Measurements from ENCODE around the gene PATJ.
"Not testable (repeated sequence)": the region's sequence is repeated elsewhere in the genome, so short reads cannot be mapped to it uniquely, and the experiment has no call there.

Gene PATJ

DNA sequence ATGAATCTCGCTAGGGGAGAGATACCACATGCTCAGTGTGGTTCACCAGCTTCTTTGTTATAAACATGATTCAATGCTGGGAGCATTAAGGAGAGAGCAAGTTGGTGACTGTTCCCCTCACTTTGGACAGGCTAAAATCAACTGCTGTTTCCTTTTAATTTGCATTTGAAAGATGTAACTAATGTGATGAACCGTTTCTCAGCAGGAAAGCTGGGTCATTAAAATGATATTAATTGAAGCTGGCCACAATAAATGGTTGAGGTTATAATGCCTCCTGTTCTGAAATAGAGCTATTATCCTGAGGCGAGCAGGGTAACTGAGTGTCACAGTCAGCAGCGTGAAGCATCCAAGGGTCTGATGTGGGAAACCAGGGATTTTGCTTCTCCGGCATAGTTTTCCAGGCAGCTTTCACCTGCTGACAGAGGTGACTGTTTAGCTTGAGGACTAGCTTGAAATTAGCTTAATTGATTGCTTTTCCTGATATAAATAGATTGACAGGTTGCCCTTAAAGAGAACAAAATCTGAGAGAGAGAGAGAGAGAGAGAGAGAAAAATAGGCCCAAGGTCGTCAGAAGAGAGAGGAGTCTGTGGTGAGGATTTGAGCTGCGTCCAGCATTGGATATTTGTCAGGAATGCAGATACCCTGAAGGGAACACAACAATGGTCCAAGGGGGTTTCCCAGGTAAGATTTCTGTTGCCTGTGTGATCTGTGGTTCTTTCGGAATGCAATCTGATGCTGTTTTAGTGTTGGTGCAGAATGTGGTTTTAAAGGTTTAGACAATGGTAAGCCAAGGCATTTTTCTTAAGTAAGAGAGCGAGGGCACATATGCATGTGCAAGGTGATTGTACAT, 209.7 kb downstream of the PATJ start:
- no peak for DNase-seq

DNA sequence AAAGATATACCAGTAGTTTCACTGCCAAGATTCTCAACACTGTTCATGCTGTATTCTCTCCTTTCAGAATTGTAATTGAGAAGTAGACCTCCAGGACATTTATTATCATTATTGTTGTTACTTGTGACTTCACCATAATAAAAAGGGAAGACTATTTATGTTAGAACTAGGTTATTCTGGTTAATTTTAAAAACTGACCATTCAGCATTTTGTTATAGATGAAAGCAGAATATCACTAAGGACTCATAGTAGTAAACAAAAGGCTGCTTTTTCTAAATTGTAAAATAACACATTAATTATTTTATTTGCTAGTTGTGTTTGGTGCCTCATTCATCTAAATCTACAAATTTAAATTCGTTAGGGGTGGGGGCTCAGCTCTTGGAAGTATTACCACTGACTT, 210.4 kb downstream of the PATJ start:
- DNase-seq = no peak

GRCh38 chr1:61953076-61953789, 211.0 kb downstream of the PATJ start:
- no peak for DNase-seq

DNA sequence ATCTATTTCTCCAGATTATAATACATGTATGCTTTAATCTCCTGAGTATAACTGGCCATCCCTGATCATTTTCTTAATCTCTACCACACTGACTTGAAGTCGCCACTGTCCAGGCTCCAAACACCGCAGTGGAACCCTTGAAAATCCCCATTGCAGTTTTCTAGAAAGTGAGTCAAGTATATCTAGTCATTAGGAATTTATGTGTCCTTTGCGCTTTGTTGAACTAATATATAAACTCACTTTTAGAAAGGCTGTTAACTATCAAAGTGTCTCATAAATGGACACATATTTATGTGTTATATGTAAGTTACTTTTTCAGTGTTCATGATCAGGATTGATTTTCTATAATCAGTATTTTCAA, 211.5 kb downstream of the PATJ start:
- no peak for DNase-seq

DNA sequence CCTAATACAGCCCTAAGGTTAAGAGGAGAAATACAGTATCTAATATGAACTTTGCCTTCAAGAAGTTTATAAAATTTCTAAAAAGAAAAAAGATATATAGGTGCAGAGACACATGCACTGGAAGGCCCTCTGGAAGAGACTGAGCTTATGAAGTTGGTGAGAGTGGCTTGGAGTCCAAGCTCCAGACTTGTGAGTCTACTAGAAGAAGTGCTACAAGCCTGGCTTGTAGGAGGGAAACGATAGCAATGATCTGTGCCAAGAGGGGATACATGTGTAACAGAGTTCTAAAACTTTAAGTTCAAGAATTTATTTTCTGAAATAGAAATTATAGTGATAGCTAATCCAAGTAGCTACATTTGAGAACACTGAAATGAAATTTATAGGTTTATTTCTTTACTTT, 213.0 kb downstream of the PATJ start:
- no peak for DNase-seq

DNA sequence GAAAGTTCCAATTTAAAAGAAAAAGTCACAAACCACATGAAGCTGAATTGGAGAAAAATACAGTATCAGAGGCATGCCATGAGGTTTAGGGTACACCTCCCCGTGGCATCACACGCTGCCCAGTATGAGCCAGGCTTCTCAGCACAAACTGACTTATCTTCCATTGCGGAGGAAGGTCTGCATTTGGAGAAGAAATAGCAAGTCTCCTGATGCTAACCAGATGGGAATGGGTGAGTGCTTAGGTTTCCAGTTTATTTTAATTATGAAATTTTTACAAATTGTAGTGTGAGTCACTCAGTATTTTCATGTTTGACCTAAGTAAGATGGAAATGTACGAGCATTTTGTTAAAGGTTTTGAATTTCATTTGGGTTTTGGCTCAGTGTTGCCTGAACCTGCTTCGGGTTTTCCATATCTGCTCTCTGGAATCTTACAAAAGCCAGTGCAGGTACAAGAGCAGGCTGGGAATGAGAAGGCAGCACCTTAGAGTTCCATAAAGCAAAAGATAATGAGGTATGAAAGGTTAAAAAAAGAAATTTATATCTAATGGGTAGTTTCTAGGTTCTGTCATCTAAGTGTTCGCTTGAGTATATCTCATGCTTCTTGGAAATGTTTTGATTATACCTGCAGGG, 213.9 kb downstream of the PATJ start:
- no peak for DNase-seq

DNA sequence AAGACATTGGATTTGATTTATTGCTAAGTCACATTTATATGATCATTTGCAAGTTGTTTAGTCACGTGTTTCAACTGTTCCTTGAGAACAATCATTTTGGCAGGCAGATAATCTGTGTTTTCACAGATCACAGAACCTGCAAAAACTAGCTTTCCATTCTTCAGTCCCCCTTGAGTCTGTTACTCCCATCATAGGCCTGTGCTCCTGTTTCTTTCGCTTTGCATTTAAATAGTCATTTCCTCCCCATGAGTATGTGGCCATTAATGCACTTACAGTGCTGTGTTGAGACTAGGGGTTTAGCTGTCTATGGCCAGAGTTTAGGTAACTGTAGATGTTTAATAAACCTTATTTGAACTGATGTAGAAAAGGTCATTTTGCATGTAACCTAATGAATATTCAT, 214.5 kb downstream of the PATJ start:
- DNase-seq = no peak

DNA sequence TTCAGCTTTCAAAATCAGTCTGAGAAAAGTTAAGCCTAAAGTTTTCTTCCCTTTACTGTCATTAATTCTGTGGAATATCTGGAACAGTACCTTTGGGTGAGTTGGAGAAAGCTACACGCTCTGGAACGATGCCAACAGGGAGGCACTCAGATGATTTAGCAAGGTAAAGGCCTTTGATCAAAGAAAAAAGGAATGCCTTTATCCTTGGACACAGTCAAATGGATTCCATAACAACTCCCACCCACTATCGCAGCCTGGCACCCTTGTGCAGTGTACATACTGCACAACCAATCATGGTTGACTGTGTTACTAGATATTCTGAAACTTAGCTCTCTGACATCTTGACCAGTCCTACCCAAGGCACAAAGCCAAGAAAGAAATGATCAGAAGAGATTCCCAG, 218.7 kb downstream of the PATJ start:
- DNase-seq = no peak

- DNase-seq = no peak
Observed at GRCh38 chr1:61962631-61963030, 220.4 kb downstream of the PATJ start.

- DNase-seq = not testable (repeated sequence)
Observed at GRCh38 chr1:61966450-61967225, 224.4 kb downstream of the PATJ start.

GRCh38 chr1:61967750-61968149, 225.5 kb downstream of the PATJ start:
- DNase-seq = no peak

GRCh38 chr1:61968869-61969268, 226.6 kb downstream of the PATJ start:
- DNase-seq = no peak

DNA sequence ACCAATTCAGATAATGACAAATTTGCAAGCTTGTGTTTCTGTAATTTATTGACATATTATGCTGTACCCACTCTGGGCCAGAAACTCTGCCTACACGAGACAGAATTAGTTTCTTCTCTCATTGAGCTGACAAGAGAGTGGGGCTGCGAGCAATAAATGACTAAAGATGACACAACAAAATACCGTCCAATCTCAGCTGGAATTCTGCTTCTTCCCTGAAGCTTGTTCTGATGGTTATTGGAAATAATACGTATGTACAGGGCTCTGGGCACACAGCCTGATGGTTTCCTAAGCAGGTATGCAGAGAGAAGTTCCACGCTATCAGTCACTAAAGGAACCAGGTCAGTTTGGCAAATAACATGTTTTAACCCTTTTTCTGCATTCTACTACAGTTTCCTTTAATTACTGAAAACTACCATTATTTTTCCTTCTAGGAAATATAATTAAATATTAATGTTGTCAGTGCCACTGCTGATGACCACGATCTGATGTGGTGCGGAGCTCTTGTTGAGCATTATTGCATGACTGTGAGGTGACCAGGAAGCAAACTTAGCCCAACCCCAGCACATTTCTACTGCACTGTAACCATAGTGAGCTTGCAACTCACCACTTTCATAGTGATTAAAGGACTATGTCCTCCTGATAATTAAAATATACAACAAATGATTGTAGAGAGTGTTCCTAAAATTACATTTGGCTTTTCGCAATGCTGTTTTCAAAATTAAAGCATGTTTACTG, 231.0 kb downstream of the PATJ start:
- no peak for DNase-seq

DNA sequence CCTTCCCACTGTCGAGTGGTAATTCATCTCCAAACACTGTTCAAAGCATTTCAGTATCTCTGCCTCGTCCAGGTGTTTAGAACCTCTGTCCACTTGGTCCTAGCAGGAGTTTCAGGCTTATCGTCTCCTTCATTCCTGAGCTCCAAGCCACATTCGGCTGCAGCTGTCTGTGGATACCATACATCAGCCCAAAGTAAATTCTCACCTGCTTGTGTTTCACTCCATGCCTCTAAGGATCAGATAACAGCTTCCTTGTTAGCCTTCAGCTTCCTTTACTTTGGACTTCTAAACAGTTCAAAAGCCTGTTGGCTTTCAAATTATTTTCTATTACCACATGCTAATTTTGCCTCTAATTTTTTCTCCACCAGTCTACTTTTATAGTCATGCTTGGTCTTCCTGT, 233.4 kb downstream of the PATJ start:
- no peak for DNase-seq

- no peak for DNase-seq
Observed at GRCh38 chr1:61976566-61976965, 234.3 kb downstream of the PATJ start.

DNA sequence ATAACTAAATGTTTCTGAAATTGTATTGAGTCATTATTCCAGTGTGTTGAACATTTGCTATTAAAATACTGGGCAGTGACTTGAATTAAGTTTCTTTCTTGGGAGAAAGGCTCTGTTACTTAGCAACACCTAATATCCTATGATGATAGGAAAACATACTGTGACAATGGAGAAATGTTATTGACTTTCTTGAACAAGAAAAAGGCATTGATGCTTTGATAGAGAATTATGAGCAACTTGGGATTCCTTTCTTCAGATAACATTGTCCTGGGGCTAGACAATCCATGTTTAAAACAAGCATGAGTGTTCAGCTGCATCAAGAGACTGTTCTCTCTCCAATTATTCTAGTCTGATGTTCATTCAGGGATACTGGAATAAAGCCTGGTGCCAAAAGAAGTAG, 236.5 kb downstream of the PATJ start:
- no peak for DNase-seq

GRCh38 chr1:61979729-61980128, 237.4 kb downstream of the PATJ start:
- no peak for DNase-seq

GRCh38 chr1:61980561-61980960, 238.3 kb downstream of the PATJ start:
- peak in 1 of 5 experiments; percentile 6 for DNase-seq

DNA sequence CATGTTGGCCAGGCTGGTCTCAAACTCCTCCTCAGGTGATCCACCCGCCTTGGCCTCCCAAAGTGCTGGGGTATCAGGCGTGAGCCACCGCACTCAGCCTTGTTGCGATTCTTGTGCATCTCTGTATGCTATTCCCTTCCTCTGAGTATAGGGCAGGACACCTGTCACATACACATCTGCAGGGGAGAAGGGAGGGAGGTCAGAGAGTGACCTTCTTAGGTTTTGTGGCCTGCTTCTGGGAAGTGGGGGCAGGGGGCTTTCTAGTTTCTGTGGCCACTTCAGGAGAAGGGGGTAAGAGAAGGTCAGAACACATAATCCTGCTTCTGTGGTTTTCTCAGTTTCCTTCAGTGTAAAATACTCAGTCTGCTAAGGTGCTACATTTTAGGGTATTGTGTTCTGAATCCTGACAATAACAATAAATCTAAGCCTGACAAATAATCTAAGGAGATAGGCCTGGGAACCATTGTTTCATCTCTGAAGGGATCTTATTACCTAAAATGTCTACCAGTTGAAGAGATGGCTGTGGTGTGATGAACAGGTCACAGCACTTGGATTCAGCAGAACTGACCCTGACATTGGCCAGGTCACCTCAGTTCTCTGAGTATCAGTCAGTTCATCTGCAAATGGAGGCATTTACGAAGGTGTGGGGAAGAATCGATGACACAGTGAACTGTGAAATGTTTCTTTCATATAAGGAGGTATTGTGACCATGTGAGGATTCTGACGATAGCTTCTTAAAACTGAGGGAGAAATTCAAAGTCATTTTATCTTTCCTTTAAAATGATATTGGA, 239.8 kb downstream of the PATJ start:
- no peak for DNase-seq

DNA sequence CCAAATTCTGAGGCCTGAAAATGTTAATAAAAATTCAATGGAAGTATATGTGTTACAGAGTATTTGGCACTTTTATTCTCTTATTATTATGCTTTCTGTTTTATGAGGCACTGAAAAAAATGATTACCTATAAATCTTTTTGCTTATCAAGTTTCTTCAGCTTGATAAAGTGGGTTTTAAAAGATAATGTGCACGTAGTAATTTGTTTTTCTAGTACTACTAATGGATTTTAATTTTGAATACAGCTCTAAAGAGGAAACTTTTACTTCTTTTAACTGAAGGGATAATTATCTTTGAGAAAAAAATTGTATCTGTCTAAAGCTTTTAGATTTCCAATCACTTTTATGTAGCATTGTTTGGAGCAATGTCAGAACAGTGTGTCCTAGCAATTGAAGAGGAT, 241.0 kb downstream of the PATJ start:
- DNase-seq = no peak

DNA sequence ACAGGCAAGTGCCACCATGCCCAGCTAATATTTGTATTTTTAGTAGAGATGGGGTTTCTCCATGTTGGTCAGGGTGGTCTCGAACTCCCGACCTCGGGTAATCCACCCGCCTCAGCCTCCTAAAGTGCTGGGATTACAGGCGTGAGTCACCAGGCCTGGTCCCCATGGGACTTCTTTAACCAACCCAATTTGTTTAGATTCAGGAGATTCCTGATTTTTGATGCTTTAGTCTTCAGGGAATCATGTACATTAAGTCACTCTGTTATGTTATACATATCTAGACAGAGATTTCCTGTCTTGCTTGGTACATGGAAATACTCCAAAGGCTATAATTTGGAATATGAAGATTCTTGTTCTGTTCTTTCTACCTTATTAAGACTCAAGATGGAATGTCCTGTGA, 250.0 kb downstream of the PATJ start:
- DNase-seq = no peak
